ENCODE data around the gene RXFP1.

The RXFP1 gene

DNA sequence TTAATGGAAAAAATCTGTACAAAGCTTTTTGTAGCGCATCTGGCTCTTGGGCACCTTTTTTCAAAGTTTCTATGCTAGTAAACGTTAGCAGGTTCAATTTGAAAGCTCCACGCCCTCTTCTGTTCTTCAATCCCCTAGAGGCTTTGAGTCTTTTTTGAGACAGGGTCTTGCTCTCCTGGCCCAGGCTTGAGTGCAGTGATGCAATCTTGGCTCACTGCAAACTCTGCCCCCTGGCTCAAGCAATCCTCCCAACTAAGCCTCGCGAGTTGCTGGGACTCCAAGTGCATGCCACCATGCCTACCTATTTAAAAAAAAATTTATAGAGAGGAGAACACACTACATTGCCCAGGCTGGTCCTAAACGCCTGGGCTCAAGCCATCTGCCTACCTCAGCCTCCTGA lies 9.2 kb downstream of the RXFP1 start:
- no peak overlapping the region for H3K4me3 ChIP-seq (ENCODE audit: low read length)
- H3K36me3 ChIP-seq (ENCODE audit: insufficient read depth, low read length), result no peaks in the 10 kb centered on the region
- H3K27me3 ChIP-seq (ENCODE audit: insufficient read depth, low read length), result no peaks in the 10 kb centered on the region
- H3K9me3 ChIP-seq (ENCODE audit: low read length), result no peaks in the 10 kb centered on the region
- no peak overlapping the region for H2AFZ ChIP-seq (ENCODE audit: low read depth, low read length)
- no peaks in the 10 kb centered on the region for H3K4me1 ChIP-seq (ENCODE audit: insufficient read depth, low read length)

DNA sequence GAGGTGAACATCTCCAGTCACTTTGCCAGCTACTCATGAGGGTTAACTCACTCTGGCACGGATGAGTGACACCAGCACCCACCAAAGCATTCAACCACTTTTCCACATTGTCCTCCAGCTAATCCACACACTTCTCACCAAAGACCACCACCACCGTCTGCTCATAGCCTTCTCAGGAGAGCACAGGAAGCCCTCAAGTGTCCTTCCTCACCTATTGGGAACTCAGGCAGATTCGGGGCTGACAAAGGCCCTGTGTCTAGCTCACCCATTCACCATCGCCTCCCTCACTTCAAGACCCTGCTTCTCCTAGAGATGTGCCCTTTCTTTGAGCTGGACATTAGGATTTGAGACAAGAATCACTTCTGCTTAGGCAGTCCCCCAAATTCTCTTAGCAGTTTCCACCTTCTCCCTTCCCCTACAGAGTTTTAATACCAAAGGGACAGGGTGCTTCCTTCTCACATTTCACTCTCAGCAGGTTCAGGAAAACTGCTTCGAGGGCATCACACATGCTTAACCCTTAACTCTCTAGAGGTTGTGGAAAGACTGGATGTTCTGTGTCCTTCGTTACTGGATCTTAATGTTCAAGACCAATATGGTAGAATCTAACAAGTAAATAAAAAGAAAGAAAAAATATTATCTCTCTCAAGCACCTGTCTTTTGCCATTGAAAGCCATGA lies 11.0 kb downstream of the RXFP1 start:
- Histone ChIP-seq H3K9me3 (ENCODE audit: low read length) (no peaks in the 10 kb centered on the region), H3K27me3 (ENCODE audit: insufficient read depth, low read length) (no peaks in the 10 kb centered on the region), H3K4me3 (ENCODE audit: low read length) (no peak overlapping the region), H2AFZ (ENCODE audit: low read depth, low read length) (no peak overlapping the region), H3K4me1 (ENCODE audit: insufficient read depth, low read length) (no peaks in the 10 kb centered on the region), H3K36me3 (ENCODE audit: insufficient read depth, low read length) (no peaks in the 10 kb centered on the region)

DNA sequence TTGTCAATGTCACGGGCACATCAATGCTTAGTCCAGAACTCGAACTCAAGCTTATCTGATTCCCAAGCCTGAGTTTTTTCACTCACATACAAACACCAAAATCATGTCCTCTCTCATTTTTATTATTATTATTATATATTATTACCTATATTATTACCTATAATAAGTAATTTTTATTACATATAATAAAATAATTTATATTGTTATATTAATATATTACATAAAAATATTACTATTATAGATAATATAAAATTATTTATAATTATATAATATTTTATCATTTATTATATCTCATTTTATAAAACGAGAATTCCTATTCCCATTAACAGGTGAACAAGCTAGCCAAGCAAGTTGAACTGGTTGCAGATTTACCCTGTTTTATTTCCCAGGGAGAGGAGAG lies 13.0 kb downstream of the RXFP1 start:
- H2AFZ ChIP-seq (ENCODE audit: low read depth, low read length), result no peak overlapping the region
- no peaks in the 10 kb centered on the region for H3K27me3 ChIP-seq (ENCODE audit: insufficient read depth, low read length)
- no peaks in the 10 kb centered on the region for H3K9me3 ChIP-seq (ENCODE audit: low read length)

DNA sequence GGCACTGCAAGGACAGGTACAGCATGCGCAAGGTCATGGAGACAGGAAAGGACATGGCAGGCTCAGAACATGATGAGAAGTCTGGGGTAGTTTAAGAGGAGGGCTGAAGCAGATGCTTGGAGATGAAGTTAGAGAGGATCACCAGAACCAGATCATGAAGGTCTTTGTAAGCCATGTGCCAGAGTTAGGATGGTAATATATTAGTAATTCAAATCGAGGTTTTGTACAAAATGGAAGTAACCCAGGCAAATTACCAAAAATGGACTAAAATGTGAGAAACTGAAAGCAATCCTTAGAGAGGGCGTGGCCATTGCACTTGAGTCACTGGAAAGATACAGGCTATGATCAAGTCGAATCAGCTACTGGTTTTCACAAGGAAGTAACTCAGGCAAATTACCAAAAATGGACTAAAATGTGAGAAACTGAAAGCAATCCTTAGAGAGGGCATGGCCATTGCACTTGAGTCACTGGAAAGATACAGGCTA lies 13.5 kb downstream of the RXFP1 start:
- peaks cover 7% of the 10 kb centered on the region for H3K4me1 ChIP-seq (ENCODE audit: insufficient read depth, low read length)
- no peak overlapping the region for H3K4me3 ChIP-seq (ENCODE audit: low read length)
- H3K36me3 ChIP-seq (ENCODE audit: insufficient read depth, low read length), result no peaks in the 10 kb centered on the region
- H3K9me3 ChIP-seq (ENCODE audit: low read length), result no peaks in the 10 kb centered on the region
- H2AFZ ChIP-seq (ENCODE audit: low read depth, low read length), result no peak overlapping the region
- H3K27me3 ChIP-seq (ENCODE audit: insufficient read depth, low read length), result no peaks in the 10 kb centered on the region

More for the DNA sequence above, 13.0 kb downstream of the RXFP1 start:
- H3K4me1 ChIP-seq (ENCODE audit: insufficient read depth, low read length), result peaks cover 4% of the 10 kb centered on the region
- no peak overlapping the region for H3K4me3 ChIP-seq (ENCODE audit: low read length)
- no peaks in the 10 kb centered on the region for H3K36me3 ChIP-seq (ENCODE audit: insufficient read depth, low read length)

DNA sequence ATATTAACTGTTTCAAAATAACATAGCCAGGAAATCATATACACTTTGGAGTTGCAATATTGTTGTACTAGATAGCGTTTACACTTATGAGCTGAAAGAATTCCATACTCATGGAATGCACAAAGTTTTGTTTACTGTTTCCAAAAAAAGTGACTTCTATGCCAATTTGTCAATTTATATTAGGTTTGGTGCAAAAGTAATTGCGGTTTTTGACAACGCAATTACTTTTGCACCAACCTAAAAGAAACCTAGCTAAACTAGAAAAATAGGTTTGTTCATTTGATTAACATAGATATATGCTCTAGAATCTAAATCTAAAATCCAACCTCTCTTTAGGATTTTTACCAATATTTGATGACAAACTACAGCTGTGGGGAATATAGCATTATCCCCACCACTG lies 15.2 kb downstream of the RXFP1 start:
- Histone ChIP-seq H3K4me1 (ENCODE audit: insufficient read depth, low read length) (peaks cover 18% of the 10 kb centered on the region), H2AFZ (ENCODE audit: low read depth, low read length) (no peak overlapping the region), H3K9me3 (ENCODE audit: low read length) (no peaks in the 10 kb centered on the region), H3K4me3 (ENCODE audit: low read length) (no peak overlapping the region), H3K27me3 (ENCODE audit: insufficient read depth, low read length) (no peaks in the 10 kb centered on the region), H3K36me3 (ENCODE audit: insufficient read depth, low read length) (no peaks in the 10 kb centered on the region)

DNA sequence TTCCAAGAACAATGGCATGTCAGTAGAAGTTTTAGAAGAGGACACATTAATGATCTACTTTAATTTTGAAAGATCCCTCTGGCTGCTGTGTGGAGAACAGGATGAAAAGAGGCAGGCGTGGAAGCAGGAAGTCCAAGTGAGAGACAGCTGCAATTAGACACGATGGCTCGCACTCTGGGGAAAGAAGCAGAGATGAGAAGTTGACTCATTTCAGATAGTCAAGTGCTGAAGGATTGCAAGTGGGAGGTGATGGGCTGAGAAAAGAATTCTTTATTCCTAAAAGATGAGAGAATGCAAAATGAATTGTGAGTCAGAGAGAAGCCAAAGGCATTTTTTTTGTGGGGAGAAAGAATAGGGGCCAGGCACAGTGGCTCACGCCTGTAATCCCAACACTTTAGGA lies 16.5 kb downstream of the RXFP1 start:
- H3K27me3 ChIP-seq (ENCODE audit: insufficient read depth, low read length), result no peaks in the 10 kb centered on the region
- H3K36me3 ChIP-seq (ENCODE audit: insufficient read depth, low read length), result no peaks in the 10 kb centered on the region
- H2AFZ ChIP-seq (ENCODE audit: low read depth, low read length), result no peak overlapping the region
- H3K9me3 ChIP-seq (ENCODE audit: low read length), result no peaks in the 10 kb centered on the region
- no peak overlapping the region for H3K4me3 ChIP-seq (ENCODE audit: low read length)
- H3K4me1 ChIP-seq (ENCODE audit: insufficient read depth, low read length), result peaks cover 18% of the 10 kb centered on the region

DNA sequence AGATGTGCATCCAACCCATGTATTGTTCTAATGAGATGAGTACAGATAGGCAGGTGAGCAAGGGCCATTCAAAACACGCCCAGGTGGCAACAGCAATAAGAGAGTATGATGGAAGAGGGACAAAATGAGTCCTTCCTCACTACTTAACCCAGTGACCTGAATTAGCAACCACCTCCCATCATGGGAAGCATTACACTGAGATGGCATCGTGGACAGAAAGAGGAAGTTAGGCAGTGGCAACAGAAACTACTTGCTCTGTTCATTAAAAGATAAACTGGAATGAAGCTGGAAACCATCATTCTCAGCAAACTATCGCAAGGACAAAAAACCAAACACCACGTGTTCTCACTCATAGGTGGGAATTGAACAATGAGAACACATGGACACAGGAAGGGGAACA lies 17.2 kb downstream of the RXFP1 start:
- Histone ChIP-seq H3K4me1 (ENCODE audit: insufficient read depth, low read length) (peaks cover 18% of the 10 kb centered on the region), H3K36me3 (ENCODE audit: insufficient read depth, low read length) (no peaks in the 10 kb centered on the region), H3K9me3 (ENCODE audit: low read length) (no peaks in the 10 kb centered on the region), H3K27me3 (ENCODE audit: insufficient read depth, low read length) (no peaks in the 10 kb centered on the region), H2AFZ (ENCODE audit: low read depth, low read length) (no peak overlapping the region), H3K4me3 (ENCODE audit: low read length) (no peak overlapping the region)

DNA sequence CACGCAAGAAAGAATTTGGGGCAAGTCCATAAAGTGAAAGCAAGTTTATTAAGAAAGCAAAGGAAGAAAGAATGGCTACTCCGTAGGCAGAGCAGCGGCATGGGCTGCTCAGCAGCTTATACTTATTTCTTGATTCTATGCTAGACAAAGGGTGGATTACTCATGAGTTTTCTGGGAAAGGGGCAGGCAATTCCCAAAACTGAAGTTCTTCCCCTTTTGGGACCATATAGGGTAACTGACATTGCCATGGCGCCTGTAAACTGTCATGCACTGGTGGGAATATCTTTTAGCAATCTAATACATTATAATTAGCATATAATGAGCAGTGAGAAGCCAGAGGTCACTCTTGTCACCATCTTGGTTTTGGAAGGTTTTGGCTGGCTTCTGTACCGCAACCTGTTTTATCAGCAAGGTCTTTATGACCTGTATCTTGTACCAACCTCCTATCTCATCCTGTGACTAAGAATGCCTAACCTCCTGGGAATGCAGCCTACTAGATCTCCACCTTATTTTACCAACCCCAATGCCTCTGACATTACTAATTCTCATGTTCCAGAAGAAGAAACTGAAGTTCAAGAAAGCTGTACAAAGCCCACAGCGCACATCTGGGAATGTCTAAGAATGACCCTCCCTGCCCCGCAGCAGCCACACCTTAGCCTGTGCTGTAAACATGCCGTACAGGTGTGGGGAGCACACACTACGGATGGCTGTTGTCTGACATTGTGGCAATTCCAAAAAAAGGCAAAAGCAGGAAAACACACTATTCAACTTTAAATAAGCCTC lies 18.6 kb downstream of the RXFP1 start:
- Histone ChIP-seq H3K4me1 (ENCODE audit: insufficient read depth, low read length) (peaks cover 18% of the 10 kb centered on the region), H3K36me3 (ENCODE audit: insufficient read depth, low read length) (no peaks in the 10 kb centered on the region), H2AFZ (ENCODE audit: low read depth, low read length) (no peak overlapping the region), H3K27me3 (ENCODE audit: insufficient read depth, low read length) (no peaks in the 10 kb centered on the region), H3K9me3 (ENCODE audit: low read length) (no peaks in the 10 kb centered on the region), H3K4me3 (ENCODE audit: low read length) (no peak overlapping the region)

DNA sequence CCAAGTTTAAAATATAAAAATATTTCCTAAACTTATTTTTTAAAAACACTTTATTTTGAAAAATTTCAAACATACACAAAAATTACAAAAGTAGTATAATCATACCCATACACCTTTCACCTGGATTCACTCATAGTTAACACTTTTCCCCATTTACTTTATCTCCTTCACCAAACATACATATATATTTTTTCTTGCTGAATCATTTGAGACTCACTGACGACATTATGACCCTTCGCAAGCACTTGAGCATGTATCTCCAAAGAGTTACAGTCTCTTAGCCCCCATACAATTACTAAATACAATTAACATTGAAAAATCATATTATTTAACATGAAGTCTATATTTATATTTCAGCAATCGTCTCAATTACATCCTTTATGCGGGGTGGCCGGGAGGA lies 19.8 kb downstream of the RXFP1 start:
- Histone ChIP-seq H3K36me3 (ENCODE audit: insufficient read depth, low read length) (no peaks in the 10 kb centered on the region), H3K27me3 (ENCODE audit: insufficient read depth, low read length) (no peaks in the 10 kb centered on the region), H3K9me3 (ENCODE audit: low read length) (no peaks in the 10 kb centered on the region), H3K4me1 (ENCODE audit: insufficient read depth, low read length) (peaks cover 18% of the 10 kb centered on the region), H2AFZ (ENCODE audit: low read depth, low read length) (no peak overlapping the region), H3K4me3 (ENCODE audit: low read length) (no peak overlapping the region)

DNA sequence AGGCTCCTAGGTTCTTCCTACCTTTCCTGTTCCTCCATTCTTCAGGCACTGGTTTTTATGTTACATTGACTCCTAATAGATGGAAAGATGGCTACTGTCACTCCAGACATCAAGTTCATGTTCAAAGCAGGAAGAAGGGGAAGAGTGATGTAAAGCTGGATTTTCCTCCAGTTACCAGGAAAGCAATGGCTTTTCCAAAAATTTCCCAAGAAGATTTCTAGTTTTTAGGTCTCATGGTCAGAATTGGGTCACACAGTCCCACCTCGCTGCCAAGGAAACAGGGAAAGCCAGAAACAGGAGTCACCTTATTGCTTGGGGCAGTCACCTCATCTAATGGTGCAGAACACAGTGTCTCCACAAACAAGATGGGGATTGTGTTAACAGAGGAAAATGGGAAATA lies 21.5 kb downstream of the RXFP1 start:
- H3K9me3 ChIP-seq (ENCODE audit: low read length), result no peaks in the 10 kb centered on the region
- H3K4me1 ChIP-seq (ENCODE audit: insufficient read depth, low read length), result peaks cover 18% of the 10 kb centered on the region
- H3K27me3 ChIP-seq (ENCODE audit: insufficient read depth, low read length), result no peaks in the 10 kb centered on the region
- H2AFZ ChIP-seq (ENCODE audit: low read depth, low read length), result no peak overlapping the region
- H3K4me3 ChIP-seq (ENCODE audit: low read length), result no peak overlapping the region
- H3K36me3 ChIP-seq (ENCODE audit: insufficient read depth, low read length), result no peaks in the 10 kb centered on the region

DNA sequence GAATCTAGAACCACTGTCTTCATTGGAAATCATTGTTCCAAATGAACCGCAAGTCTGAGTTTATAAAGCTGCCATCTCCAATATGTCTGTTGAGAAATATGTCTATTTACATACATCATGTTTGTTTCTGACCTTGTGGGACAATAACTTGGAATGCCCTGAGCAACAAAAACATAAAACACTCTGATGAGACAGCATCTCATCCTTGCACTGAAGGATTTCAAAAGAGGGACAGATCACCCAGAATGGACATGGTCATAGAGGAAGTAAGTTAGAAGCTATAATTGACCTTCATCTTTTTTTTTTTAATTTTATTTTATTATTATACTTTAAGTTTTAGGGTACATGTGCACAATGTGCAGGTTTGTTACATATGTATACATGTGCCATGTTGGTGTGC lies 22.5 kb downstream of the RXFP1 start:
- H3K36me3 ChIP-seq (ENCODE audit: insufficient read depth, low read length), result no peaks in the 10 kb centered on the region
- H3K4me3 ChIP-seq (ENCODE audit: low read length), result no peak overlapping the region
- H3K9me3 ChIP-seq (ENCODE audit: low read length), result no peaks in the 10 kb centered on the region
- H2AFZ ChIP-seq (ENCODE audit: low read depth, low read length), result no peak overlapping the region
- no peaks in the 10 kb centered on the region for H3K27me3 ChIP-seq (ENCODE audit: insufficient read depth, low read length)
- peaks cover 15% of the 10 kb centered on the region for H3K4me1 ChIP-seq (ENCODE audit: insufficient read depth, low read length)

DNA sequence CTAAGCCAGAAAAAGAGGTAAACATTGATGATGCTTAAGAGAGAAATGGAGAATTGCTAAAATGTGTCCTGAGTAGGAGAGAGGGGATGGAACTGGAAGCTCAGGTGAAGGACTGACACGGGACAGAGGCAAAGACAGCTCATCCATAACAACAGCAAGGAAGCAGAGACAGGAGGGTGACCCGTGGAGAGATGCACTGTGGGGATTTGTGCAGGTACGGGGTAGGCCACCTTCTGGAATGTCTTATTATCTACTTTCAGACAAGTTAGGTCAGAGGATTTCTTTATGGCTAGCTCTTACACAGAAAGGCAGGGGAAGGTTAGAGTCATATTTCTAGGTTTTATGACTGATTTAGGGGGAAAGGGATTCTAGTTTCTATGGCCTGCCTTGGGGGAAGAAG lies 31.7 kb downstream of the RXFP1 start:
- Histone ChIP-seq H3K36me3 (ENCODE audit: insufficient read depth, low read length) (no peaks in the 10 kb centered on the region), H3K4me3 (ENCODE audit: low read length) (no peak overlapping the region), H2AFZ (ENCODE audit: low read depth, low read length) (no peak overlapping the region), H3K9me3 (ENCODE audit: low read length) (no peaks in the 10 kb centered on the region), H3K27me3 (ENCODE audit: insufficient read depth, low read length) (no peaks in the 10 kb centered on the region), H3K4me1 (ENCODE audit: insufficient read depth, low read length) (no peaks in the 10 kb centered on the region)

DNA sequence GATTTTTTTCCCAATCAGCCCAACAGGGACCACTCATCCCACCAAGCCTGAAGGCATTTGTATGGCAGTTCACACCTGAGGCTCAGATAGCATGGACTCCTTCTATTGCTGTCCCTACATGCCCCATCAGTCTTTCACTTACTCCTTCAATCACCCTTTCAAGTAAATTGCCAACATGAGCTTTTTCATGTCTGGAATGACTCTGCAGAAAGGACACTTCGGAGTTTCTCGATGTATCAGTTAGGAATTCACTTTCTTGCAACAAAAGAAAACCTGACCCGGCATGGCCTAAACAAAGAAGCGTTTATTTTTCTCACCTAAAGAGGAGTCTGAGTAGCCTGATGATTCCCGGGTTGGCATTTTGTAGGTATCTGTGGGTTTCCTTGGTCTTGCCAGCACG lies 38.6 kb downstream of the RXFP1 start:
- Histone ChIP-seq H3K9me3 (ENCODE audit: low read length) (no peaks in the 10 kb centered on the region), H2AFZ (ENCODE audit: low read depth, low read length) (no peak overlapping the region), H3K4me1 (ENCODE audit: insufficient read depth, low read length) (no peaks in the 10 kb centered on the region), H3K27me3 (ENCODE audit: insufficient read depth, low read length) (no peaks in the 10 kb centered on the region), H3K4me3 (ENCODE audit: low read length) (no peak overlapping the region), H3K36me3 (ENCODE audit: insufficient read depth, low read length) (no peaks in the 10 kb centered on the region)
